ENCODE data around the gene AKT2.
"Not testable (repeated sequence)": the region's sequence is repeated elsewhere in the genome, so short reads cannot be mapped to it uniquely, and the experiment has no call there.

AKT2 gene

DNA sequence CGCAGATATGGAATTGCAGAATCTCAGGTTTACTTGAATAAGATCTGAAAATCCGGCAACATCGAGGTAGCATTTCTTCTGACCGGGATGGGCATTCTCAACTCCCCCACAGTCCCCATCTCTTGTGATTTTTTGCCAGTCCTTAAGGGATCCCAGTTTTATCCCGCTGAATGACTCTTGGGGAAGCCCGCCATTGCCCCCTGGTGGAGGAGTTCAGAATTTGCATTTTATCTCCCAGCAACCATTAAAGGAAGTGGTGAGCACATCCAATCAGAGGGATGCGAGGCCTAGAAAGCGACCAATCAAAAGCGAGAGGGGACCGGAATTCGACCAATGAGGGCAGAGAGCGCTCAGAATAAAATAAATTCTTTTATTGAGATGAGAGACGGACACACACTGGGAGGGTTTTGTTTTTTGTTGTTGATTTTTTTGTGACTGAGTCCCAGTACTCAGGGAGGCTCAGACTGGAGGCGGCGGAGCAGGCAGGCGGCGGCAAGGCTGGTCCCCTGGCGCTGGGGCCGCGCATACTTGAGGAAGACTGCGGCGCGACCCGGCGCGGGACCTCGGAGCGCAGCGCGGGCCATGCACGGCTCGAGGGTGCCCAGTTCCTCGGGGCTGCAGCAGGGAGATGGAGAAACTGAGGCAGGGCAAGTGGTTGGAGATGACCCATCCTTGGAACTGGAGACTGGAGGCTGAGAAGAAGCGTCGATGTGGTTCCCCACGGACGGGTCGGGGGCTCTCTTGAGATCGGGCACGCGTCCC lies 63.1 kb downstream of the AKT2 start:
- DNase-seq (ENCODE audit: low read depth in 2 of 2, low spot score in 1 of 2), result peak; percentile 15 to 41

DNA sequence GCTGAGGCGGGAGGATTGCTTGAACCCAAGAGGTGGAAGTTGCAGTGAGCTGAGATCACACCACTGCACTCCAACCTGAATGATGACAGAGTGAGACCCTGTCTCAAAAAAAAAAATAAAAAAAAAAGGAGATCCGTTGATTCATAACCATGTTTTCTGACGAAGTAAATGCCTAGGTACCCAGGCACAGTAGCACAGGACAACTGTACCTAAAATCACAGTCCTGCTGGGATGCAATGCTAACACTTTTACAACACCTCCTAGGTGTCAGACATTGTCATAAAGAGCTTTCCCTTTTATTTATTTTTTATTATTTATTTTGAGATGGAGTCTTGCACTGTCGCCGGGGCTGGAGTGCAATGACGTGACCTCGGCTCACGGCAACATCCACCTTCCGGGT lies 64.5 kb downstream of the AKT2 start:
- DNase-seq (ENCODE audit: low read depth in 2 of 2, low spot score in 1 of 2), result no peak

DNA sequence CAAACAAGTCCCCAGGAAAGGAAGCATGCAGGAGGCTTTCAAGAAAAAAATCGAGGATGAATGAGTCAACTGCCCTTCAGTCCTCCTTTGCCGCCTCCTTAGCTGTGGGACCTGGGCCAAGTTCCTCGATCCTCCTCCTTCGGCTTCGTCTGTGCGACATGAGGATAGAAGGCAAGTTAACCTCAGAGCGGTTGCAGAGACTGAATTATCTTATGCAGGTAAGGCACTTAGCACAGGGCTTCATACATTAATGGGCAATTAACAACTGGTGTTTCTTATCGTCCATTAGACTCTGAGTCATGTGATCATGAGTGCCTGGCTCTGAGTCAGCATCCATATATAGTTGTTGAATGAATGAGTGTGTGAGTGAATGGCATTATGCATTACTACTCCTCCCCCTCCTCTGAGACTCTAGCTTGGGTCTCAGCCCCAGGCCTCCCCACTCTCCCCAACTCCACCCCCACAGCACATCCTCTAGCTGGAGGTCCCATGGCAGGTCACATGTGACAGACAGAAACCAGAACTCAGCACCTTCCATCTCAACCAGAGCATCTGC lies 65.3 kb downstream of the AKT2 start:
- DNase-seq (ENCODE audit: low read depth in 2 of 2, low spot score in 1 of 2), result no peak

DNA sequence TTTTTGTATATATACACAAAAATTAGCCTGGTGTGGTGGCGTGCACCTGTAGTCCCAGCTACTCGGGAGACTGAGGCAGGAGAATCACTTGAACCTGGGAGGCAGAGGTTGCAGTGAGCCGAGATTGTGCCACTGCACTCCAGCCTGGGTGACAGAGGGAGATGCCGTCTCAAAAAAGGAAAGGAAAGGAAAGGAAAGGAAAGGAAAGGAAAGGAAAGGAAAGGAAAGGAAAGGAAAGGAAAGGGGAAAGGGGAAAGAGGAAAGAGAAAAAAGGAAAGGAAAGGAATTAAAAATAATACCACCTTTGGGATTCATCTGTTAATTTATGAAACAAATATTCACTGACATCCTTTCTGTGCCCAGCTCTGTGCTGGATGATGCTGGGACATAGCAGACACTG lies 66.1 kb downstream of the AKT2 start:
- DNase-seq (ENCODE audit: low read depth in 2 of 2, low spot score in 1 of 2), result not testable (repeated sequence)

DNA sequence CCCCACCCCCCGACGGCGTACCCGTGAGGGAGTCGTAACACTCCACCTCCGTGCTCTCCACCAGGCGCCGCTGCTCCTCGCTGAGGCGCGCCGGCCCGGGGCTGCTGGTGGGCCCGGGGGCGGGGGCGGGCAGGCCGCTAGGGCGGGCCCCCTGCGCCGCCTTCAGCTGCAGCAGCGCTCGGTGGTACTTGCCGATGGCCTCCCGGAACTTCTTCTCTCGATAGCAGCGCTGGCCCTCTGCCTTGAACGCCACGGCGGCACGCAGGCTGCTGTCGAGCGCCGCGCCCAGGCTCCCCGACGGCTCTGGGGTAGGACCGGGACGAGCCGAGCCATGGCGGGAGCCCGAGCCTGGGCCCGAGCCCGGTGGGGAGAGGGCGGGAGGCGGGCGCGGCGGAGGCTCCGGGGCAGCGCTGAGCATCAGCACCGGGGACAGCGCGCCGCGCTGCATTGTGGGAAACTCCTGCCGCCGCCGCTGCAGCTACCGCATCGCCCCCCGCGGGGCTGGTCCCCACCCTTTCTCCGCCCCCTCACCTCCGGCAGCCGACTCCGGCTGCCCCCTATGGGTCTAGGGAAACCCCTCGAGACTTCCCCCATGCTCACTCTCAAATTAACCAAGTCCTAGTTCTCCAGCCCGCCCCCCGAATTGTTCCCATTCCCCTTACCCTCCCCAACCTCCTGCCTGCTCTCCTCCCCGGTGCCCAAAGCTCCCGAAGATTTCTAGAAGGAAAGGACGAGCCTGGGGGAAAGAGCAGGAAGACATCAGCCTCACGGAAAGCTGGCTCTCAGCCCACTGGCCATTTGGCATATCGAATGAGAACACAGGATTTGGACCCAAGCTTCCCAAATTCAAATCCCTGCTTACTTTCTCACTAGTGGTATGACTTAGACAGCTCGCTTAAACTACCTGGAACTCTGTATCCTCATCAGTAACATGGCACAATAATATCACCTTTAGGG lies 66.9 kb downstream of the AKT2 start, which contains the start of gene TTC9B:
Gene TTC9B, minus strand, starts transcription at position 451 of the 957 bp plus-strand sequence. Its CDS starts 3 bp downstream, at position 448.
- no peak for DNase-seq (ENCODE audit: low read depth in 2 of 2, low spot score in 1 of 2)

DNA sequence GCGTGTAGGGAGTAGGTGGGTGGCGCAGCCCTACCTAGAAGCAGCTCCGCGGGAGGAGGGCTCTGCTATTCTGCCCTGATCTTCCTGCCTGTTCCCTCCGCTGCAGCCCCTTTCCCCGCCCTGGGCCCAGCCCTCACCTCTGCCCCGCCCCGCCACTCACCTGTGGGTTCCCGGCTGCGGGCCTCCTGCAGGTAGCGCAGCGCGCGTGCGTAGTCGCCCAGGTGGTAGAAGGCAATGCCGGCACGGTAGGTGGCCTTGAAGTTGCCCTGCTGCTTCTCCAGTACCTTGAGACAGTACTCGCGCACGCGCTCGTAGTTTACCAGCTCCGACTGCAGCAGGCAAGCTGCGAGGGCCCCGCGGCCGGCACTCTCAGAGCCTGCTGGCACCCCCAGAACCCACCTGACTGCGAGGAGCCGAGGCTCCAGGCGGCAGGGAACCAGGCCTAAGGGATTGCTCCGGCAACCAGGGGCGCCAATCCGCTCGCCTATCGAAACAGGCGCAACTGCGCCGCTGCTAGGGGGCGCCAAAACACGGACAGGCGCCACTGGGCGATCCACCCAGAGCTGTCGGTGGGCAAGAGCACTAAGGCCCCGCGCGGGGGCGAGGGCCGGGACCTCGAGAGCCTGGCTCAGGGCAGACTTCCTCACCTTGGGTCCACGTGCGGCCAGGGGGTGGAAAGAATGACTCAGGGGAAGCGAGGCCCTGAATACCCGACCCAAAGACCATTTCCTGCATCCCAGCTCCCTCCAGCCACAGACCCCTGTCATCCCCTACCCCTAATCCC lies 67.9 kb downstream of the AKT2 start:
- no peak for DNase-seq (ENCODE audit: low read depth in 2 of 2, low spot score in 1 of 2)

DNA sequence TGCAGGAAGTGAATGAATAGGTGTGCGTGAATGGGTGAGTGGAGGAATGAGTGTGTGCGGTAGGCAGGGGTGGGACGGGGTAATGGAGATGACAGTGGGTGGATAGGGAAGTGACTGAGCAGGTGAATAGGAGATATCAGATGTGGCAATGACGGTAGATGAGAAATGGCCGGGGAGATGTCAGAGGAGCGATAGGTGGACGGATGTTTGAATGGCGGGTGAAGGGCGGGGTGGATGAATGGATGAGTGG lies 68.4 kb downstream of the AKT2 start:
- DNase-seq (ENCODE audit: low read depth in 2 of 2, low spot score in 1 of 2), result no peak

DNA sequence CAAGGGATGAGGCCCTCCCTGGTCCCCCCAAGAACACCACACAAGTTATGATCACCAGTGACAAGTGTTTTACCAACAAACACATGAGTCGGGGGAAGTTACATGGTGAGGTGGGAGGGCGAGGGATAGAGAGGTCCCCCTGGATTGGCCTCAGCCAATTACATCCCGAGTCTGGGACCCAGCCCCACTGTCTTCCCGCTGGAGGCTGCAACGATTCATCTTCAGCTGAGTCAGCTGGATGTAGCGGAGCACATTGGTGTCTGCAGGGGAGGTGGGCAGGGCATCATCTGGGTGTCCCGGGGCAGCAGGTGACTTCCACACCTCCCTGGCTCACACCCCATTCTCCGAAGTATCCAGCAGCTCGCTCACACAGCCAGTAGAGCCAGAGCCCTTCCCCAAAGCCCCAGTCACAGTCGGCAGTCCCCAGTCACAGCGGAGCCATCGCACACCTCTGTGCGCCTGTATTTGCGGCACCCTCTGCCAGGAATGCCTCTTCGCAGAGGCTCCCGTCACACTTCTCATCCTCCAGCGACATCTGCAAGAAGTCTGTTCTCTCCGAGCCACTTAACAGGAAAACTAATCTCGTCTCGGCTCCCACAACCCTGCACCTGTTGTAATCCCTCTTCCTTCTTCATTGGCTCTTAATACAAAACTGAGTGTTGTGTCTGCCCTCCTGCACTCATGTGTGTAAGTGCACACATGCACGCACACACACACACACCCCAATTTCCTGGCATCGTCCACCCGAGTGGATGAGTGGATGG lies 69.0 kb downstream of the AKT2 start:
- no peak for DNase-seq (ENCODE audit: low read depth in 2 of 2, low spot score in 1 of 2)

DNA sequence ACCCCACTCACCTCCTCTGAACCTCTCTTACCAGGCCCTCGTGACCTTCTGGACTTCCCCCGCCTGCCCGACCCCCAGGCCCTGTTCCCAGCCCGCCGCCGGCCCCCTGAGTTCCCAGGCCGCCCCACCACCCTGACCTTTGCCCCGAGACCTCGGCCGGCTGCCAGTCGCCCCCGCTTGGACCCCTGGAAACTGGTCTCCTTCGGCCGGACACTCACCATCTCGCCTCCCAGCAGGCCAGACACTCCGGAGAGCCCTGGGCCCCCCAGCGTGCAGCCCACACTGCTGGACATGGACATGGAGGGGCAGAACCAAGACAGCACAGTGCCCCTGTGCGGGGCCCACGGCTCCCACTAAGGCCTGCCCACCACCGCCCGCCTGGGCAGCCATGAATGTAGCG lies 70.2 kb downstream of the AKT2 start:
- no peak for DNase-seq (ENCODE audit: low read depth in 2 of 2, low spot score in 1 of 2)

DNA sequence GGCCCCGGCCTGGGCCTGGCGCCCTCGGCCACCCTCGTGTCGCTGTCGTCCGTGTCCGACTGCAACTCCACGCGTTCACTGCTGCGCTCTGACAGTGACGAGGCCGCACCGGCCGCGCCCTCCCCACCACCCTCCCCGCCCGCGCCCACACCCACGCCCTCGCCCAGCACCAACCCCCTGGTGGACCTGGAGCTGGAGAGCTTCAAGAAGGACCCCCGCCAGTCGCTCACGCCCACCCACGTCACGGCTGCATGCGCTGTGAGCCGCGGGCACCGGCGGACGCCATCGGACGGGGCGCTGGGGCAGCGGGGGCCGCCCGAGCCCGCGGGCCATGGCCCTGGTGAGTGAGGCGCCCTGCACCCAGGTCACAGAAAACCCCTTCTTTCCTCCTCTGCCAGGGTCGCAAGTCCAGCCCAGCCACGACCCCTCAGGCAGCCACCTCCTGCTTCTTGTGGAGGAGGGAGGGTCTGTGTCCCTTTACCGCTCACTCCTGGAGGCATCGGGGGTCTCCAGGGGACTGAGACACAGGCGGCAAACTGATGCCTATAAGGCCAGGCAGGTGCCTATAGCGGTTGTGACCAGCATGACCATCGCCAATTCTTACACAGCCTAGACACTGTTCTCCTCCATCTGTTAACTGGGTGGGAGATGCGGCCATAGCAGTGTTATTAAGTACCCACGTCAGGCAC lies 71.1 kb downstream of the AKT2 start:
- DNase-seq (ENCODE audit: low read depth in 2 of 2, low spot score in 1 of 2), result no peak

DNA sequence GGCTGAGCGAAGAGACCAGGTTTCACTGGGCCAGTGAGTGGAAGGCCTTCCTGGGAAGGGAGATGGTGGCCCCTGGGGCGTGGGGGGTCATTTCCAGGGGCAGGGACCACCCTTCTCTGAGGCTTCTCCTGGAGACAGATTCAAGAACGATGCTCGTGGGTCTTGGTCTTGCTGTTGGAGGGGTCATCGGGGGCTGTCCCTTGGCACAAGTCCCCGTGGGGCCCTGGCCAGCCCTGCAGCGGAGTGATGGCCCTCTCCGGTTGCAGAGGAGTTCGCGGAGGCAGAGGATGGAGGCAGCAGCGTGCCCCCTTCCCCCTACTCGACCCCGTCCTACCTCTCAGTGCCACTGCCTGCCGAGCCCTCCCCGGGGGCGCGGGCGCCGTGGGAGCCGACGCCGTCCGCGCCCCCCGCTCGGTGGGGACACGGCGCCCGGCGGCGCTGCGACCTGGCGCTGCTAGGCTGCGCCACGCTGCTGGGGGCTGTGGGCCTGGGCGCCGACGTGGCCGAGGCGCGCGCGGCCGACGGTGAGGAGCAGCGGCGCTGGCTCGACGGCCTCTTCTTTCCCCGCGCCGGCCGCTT lies 71.8 kb downstream of the AKT2 start:
- DNase-seq (ENCODE audit: low read depth in 2 of 2, low spot score in 1 of 2), result no peak

DNA sequence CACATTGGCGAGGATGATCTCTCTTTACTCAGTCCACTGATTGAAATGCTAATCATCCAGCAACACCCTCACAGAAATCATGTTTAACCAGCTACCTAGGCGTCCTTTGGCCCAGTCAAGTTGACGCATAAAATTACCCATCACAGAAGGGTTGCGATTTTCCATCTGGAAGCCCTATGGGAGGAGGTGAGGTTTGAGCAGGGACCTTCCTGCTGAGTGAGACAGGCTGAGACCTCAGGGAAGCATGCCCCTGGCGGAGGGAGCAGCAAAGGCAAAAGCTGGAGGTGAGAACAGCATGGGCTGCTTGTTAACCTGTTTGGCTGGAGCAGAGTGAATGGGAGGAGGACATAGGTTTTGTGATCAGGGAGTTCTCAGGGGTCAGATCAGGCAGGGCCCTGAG lies 74.3 kb downstream of the AKT2 start:
- no peak for DNase-seq (ENCODE audit: low read depth in 2 of 2, low spot score in 1 of 2)

DNA sequence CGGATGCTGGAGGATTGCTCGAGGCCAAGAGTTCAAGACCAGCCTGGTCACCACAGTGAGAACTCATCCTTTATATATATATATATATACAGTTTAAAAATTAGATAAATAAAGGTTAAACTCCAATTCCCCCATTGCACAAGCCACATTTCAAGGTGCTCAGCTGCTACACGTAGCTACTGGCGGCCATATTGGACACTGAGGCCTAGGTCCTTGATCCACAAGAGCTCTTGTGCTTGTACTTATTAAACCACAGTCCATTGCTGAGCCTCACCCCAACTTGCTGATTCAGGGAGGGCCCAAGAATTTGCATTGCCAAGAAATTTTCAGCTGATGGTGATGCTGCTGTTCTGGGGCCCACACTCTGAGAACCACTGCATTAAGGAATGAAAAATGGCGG lies 76.5 kb downstream of the AKT2 start:
- no peak for DNase-seq (ENCODE audit: low read depth in 2 of 2, low spot score in 1 of 2)

DNA sequence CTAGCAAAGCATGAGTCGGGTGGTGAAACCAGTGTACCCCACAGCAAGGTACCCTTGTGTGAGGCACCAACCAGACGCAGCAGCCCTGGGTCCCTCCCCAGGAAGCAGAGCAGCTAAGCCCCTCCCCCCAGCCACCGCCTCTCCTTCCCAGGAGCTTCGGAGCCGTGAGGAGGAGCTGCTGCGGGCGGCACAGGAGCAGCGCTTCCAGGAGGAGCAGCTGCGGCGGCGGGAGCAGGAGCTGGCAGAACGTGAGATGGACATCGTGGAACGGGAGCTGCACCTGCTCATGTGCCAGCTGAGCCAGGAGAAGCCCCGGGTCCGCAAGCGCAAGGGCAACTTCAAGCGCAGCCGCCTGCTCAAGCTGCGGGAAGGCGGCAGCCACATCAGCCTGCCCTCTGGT lies 79.4 kb downstream of the AKT2 start:
- no peak for DNase-seq (ENCODE audit: low read depth in 2 of 2, low spot score in 1 of 2)

DNA sequence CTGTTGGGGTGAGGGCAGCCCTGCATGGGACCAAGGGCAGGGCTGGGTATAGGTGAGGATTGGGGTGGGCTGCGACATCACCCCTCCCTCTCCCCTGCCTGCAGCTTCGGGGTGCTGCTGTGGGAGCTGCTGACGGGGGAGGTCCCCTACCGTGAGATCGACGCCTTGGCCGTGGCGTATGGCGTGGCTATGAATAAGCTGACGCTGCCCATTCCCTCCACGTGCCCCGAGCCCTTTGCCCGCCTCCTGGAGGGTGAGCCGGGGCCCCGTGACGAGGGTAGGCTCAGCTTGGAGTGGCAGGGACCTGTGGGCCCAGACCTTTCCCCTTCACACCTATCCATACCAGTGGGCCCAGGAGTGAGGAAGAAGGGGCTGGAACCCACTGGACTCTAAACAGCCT lies 80.8 kb downstream of the AKT2 start:
- DNase-seq (ENCODE audit: low read depth in 2 of 2, low spot score in 1 of 2), result no peak

DNA sequence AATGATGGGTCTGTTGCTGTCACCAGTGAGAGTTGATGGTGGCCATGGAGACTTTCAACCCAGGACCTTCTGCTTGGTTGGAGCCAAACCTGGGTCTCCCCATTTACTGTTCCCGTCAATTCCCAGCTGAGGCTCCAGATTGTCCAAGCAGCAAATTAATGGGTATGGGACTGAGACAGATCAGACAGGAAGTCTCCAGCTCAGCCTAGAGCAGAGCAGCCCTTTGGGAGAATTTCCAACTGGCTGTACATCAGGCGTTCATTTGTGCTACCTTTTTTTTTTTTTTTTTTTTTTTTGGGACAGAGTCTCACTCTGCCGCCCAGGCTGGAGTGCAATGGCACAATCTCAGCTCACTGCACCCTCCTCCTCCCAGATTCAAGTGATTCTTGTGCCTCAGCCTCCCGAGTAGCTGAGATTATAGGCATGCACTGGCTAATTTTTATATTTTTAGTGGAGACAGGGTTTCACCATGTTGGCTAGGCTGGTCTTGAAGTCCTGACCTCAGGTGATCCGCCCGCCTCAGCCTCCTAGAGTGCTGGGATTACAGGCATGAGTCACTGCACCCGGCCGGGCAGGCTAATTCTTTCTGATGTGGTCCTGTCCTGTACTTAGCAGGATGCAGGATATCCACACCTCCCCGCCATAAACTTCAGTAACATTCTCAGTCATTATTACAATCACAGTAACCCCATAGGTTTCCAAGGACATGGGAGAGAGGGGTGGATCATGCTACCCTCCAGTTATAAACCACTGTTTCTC lies 84.6 kb downstream of the AKT2 start:
- no peak for DNase-seq (ENCODE audit: low read depth in 2 of 2, low spot score in 1 of 2)

DNA sequence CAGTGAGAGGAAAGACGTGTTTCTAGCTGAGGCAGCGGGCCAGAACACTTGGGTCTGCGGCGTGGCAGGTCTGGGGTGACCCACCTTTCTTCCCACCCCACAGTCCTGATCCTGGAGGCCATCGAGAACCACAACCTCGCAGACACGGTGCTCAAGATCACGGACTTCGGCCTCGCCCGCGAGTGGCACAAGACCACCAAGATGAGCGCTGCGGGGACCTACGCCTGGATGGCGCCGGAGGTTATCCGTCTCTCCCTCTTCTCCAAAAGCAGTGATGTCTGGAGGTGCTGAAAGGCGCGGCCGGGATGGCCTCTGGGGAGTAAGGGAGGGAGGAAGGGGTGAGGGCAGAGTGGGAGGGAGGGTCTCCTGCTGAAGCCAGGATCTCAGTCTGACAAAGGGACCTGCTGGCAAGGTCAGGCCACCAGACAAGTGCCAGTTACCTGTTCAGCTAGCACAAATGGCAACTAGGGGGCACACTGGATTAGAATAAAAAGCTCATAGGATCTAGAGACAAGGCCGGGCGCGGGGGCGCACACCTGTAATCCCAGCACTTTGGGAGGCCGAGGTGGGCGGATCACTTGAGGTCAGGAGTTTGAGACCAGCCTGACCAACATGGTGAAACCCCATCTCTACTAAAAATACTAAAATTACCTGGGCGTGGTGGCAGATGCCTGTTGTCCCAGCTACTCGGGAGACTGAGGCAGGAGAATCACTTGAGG lies 86.7 kb downstream of the AKT2 start:
- DNase-seq (ENCODE audit: low read depth in 2 of 2, low spot score in 1 of 2), result no peak

DNA sequence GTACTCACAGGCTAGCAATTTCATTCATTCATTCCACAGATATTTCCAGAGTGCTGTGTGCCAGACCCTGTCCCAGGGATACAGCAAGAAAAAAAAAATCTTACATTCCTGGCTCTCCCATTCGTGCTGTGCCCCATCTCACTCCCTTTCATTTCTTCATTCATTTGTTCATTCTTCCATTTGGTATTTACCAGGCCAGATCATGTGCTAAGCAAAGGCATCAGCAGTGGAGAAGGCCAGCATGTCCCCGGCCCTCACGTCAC lies 91.6 kb downstream of the AKT2 start:
- no peak for DNase-seq (ENCODE audit: low read depth in 2 of 2, low spot score in 1 of 2)
